Duodenal mucosa (tissue), 2 donors: ENCODE measurements around the gene WAPL.

Experiments used
- H3K27ac ChIP-seq: one replicate; pipeline ENCODE4 v1.7.0; 2013; ENCODE audit warnings: low read depth, low read length
- H3K27me3 ChIP-seq, 2 donors: one replicate each; pipeline ENCODE4 v1.7.0; 2013; ENCODE audit warnings: low read length in 2 of 2, control low read depth in 1 of 2; ENCODE audit not compliant: insufficient read depth in 2 of 2, control insufficient read depth in 1 of 2
- H3K36me3 ChIP-seq, 2 donors: one replicate each; pipeline ENCODE4 v1.7.0; 2013; ENCODE audit warnings: low read length in 2 of 2, control low read depth in 1 of 2; ENCODE audit not compliant: insufficient read depth in 2 of 2, control insufficient read depth in 1 of 2
- H3K4me1 ChIP-seq, 2 donors: one replicate each; pipeline ENCODE4 v1.7.0; 2013; ENCODE audit warnings: low read length in 2 of 2, control low read depth in 1 of 2; ENCODE audit not compliant: insufficient read depth in 2 of 2, control insufficient read depth in 1 of 2
- H3K4me3 ChIP-seq, 2 donors: one replicate each; pipeline ENCODE4 v1.7.0; 2013; ENCODE audit warnings: low read length in 2 of 2, low read depth in 1 of 2
- H3K9ac ChIP-seq, 2 donors: one replicate each; pipeline ENCODE4 v1.7.0; 2013; ENCODE audit warnings: low read length in 2 of 2, low read depth in 1 of 2
- H3K9me3 ChIP-seq, 2 donors: one replicate each; pipeline ENCODE4 v1.7.0; 2013; ENCODE audit warnings: low read length in 2 of 2, control low read depth in 1 of 2; ENCODE audit not compliant: control insufficient read depth in 1 of 2

Gene WAPL

GRCh38 chr10:86508217-86508616, 13.4 kb downstream of the WAPL start:
- Histone ChIP-seq H3K9ac (no peak overlapping the region), H3K27ac (no peak overlapping the region), H3K9me3 (no peaks in the 10 kb centered on the region), H3K4me1 (peaks cover 4 to 8% of the 10 kb centered on the region in 2 donors), H3K36me3 (peaks cover 7 to 25% of the 10 kb centered on the region in 2 donors), H3K4me3 (no peak overlapping the region), H3K27me3 (no peaks in the 10 kb centered on the region)

- Histone ChIP-seq H3K4me1 (peaks cover 0 to 2% of the 10 kb centered on the region in 2 donors), H3K4me3 (no peak overlapping the region), H3K9me3 (no peaks in the 10 kb centered on the region)
These were observed 15.1 kb downstream of the WAPL start for GRCh38 chr10:86506499-86506898.

GRCh38 chr10:86506062-86506461, 15.5 kb downstream of the WAPL start:
- Histone ChIP-seq H3K27ac (no peak overlapping the region), H3K9me3 (no peaks in the 10 kb centered on the region), H3K36me3 (peaks cover 10 to 23% of the 10 kb centered on the region in 2 donors), H3K4me1 (peaks cover 0 to 6% of the 10 kb centered on the region in 2 donors), H3K4me3 (no peak overlapping the region), H3K9ac (no peak overlapping the region), H3K27me3 (no peaks in the 10 kb centered on the region)

More at GRCh38 chr10:86506499-86506898, 15.1 kb downstream of the WAPL start:
- peaks cover 10 to 28% of the 10 kb centered on the region in 2 donors for H3K36me3 ChIP-seq
- H3K27me3 ChIP-seq = no peaks in the 10 kb centered on the region
- no peak overlapping the region for H3K9ac ChIP-seq
- no peak overlapping the region for H3K27ac ChIP-seq

GRCh38 chr10:86504510-86504909, 17.1 kb downstream of the WAPL start:
- H3K9me3 ChIP-seq = no peaks in the 10 kb centered on the region
- H3K27me3 ChIP-seq = no peaks in the 10 kb centered on the region
- no peak overlapping the region for H3K27ac ChIP-seq
- peaks cover 0 to 10% of the 10 kb centered on the region in 2 donors for H3K4me1 ChIP-seq
- H3K36me3 ChIP-seq = peaks cover 18 to 31% of the 10 kb centered on the region in 2 donors
- no peak overlapping the region for H3K4me3 ChIP-seq
- H3K9ac ChIP-seq = no peak overlapping the region

- Histone ChIP-seq H3K4me3 (no peak overlapping the region), H3K9ac (no peak overlapping the region), H3K9me3 (no peaks in the 10 kb centered on the region), H3K27me3 (no peaks in the 10 kb centered on the region), H3K27ac (no peak overlapping the region), H3K36me3 (peaks cover 21 to 45% of the 10 kb centered on the region in 2 donors), H3K4me1 (peaks cover 3 to 16% of the 10 kb centered on the region in 2 donors)
These were observed 20.7 kb downstream of the WAPL start for GRCh38 chr10:86500846-86501245.

- H3K27ac ChIP-seq = no peak overlapping the region
- peaks cover 21 to 52% of the 10 kb centered on the region in 2 donors for H3K36me3 ChIP-seq
- H3K9me3 ChIP-seq = no peaks in the 10 kb centered on the region
- H3K27me3 ChIP-seq = no peaks in the 10 kb centered on the region
- no peak overlapping the region for H3K9ac ChIP-seq
- peaks cover 3 to 16% of the 10 kb centered on the region in 2 donors for H3K4me1 ChIP-seq
- H3K4me3 ChIP-seq = no peak overlapping the region
These were observed 23.0 kb downstream of the WAPL start for GRCh38 chr10:86498598-86498997.

- Histone ChIP-seq H3K27ac (no peak overlapping the region), H3K9ac (no peak overlapping the region), H3K9me3 (no peaks in the 10 kb centered on the region), H3K27me3 (no peaks in the 10 kb centered on the region), H3K4me1 (peaks cover 3 to 16% of the 10 kb centered on the region in 2 donors), H3K36me3 (peaks cover 20 to 48% of the 10 kb centered on the region in 2 donors), H3K4me3 (no peak overlapping the region)
These were observed 24.0 kb downstream of the WAPL start for GRCh38 chr10:86497621-86498020.

- H3K27ac ChIP-seq = no peak overlapping the region
- no peaks in the 10 kb centered on the region for H3K27me3 ChIP-seq
- no peaks in the 10 kb centered on the region for H3K4me1 ChIP-seq
- H3K36me3 ChIP-seq = peaks cover 14 to 52% of the 10 kb centered on the region in 2 donors
- no peak overlapping the region for H3K4me3 ChIP-seq
- no peaks in the 10 kb centered on the region for H3K9me3 ChIP-seq
- no peak overlapping the region for H3K9ac ChIP-seq
These were observed 31.5 kb downstream of the WAPL start for GRCh38 chr10:86489960-86490612.

- Histone ChIP-seq H3K36me3 (peaks cover 14 to 51% of the 10 kb centered on the region in 2 donors), H3K9ac (no peak overlapping the region), H3K27ac (no peak overlapping the region), H3K9me3 (no peaks in the 10 kb centered on the region), H3K27me3 (no peaks in the 10 kb centered on the region), H3K4me3 (no peak overlapping the region), H3K4me1 (no peaks in the 10 kb centered on the region)
These were observed 32.4 kb downstream of the WAPL start for GRCh38 chr10:86489071-86489810.

- Histone ChIP-seq H3K9ac (no peak overlapping the region), H3K36me3 (peaks cover 14 to 58% of the 10 kb centered on the region in 2 donors), H3K27me3 (no peaks in the 10 kb centered on the region), H3K4me1 (no peaks in the 10 kb centered on the region), H3K27ac (no peak overlapping the region), H3K4me3 (no peak overlapping the region), H3K9me3 (no peaks in the 10 kb centered on the region)
These were observed 34.7 kb downstream of the WAPL start for GRCh38 chr10:86486856-86487255.
